Measurements from ENCODE around the gene HPS5. TPM values are rescaled to one million over a fixed set of nuclear protein-coding genes. Genes with fewer than 3 reads are reported as not detected.

The HPS5 gene
- total and polyA plus RNA-seq, 8 donors, result 5.2 to 61.3 (median 7.1) TPM

- H3K27me3 ChIP-seq, result no peaks in the 10 kb centered on the region
- H3K9me3 ChIP-seq, result no peaks in the 10 kb centered on the region
- H3K27ac ChIP-seq, result peak overlapping the region in 1 of 5 donors; percentile 45
- DNase-seq, result no peak
- H3K36me3 ChIP-seq, result peaks cover 22 to 59% (median 57%) of the 10 kb centered on the region in 4 donors
- peaks cover 5 to 26% (median 13%) of the 10 kb centered on the region in 4 donors for H3K4me1 ChIP-seq
- H3K4me3 ChIP-seq, result no peak overlapping the region
- intact Hi-C loops (cut with DNase I; ENCODE audit: low total_unique reads), result no loop called here
- no peak for TF ChIP-seq CTCF (IDR thresholded peaks at IDR 0.05)
- no peak for TF ChIP-seq POLR2AphosphoS5 (IDR thresholded peaks at IDR 0.05)
- no peak for TF ChIP-seq EP300 (IDR thresholded peaks at IDR 0.05)
- no peak for TF ChIP-seq POLR2A (IDR thresholded peaks at IDR 0.05)
- 70 to 83% (median 73%) methylated on average over 6 of the region's 6 CpGs for WGBS, 5 donors
Measured at GRCh38 chr11:18310800-18311340, 11.1 kb downstream of the HPS5 start.

- DNase-seq, result no peak
- Histone ChIP-seq H3K4me1 (peaks cover 5 to 26% (median 13%) of the 10 kb centered on the region in 4 donors), H3K4me3 (no peak overlapping the region), H3K9me3 (no peaks in the 10 kb centered on the region), H3K36me3 (peaks cover 22 to 71% (median 67%) of the 10 kb centered on the region in 4 donors), H3K27me3 (no peaks in the 10 kb centered on the region), H3K27ac (no peak overlapping the region)
- TF ChIP-seq CTCF (IDR thresholded peaks at IDR 0.05) (no peak), POLR2A (IDR thresholded peaks at IDR 0.05) (no peak), EP300 (IDR thresholded peaks at IDR 0.05) (no peak), POLR2AphosphoS5 (IDR thresholded peaks at IDR 0.05) (no peak)
- intact Hi-C loops (cut with DNase I; ENCODE audit: low total_unique reads), result no loop called here
- WGBS, 5 donors, result 95 to 99% (median 97%) methylated on average over 5 of the region's 5 CpGs
Measured at GRCh38 chr11:18309691-18310090, 12.2 kb downstream of the HPS5 start.

- peaks cover 5 to 23% (median 12%) of the 10 kb centered on the region in 4 donors for H3K4me1 ChIP-seq
- intact Hi-C loops (cut with DNase I; ENCODE audit: low total_unique reads), result no loop called here
- peaks cover 22 to 85% (median 82%) of the 10 kb centered on the region in 4 donors for H3K36me3 ChIP-seq
- H3K9me3 ChIP-seq, result no peaks in the 10 kb centered on the region
- no peak for DNase-seq
- WGBS, 5 donors, result 85 to 95% (median 93%) methylated on average over 2 of the region's 2 CpGs
- TF ChIP-seq POLR2AphosphoS5 (IDR thresholded peaks at IDR 0.05), result no peak
- no peak for TF ChIP-seq CTCF (IDR thresholded peaks at IDR 0.05)
- no peak for TF ChIP-seq POLR2A (IDR thresholded peaks at IDR 0.05)
- no peak for TF ChIP-seq EP300 (IDR thresholded peaks at IDR 0.05)
- H3K4me3 ChIP-seq, result no peak overlapping the region
- no peak overlapping the region for H3K27ac ChIP-seq
- H3K27me3 ChIP-seq, result no peaks in the 10 kb centered on the region
Measured at GRCh38 chr11:18308242-18308641, 13.7 kb downstream of the HPS5 start.

- no peak for TF ChIP-seq POLR2A (IDR thresholded peaks at IDR 0.05)
- TF ChIP-seq EP300 (IDR thresholded peaks at IDR 0.05), result no peak
- TF ChIP-seq POLR2AphosphoS5 (IDR thresholded peaks at IDR 0.05), result no peak
- TF ChIP-seq CTCF (IDR thresholded peaks at IDR 0.05), result no peak
- H3K27me3 ChIP-seq, result no peaks in the 10 kb centered on the region
Measured at GRCh38 chr11:18307461-18308139, 14.3 kb downstream of the HPS5 start.

More at GRCh38 chr11:18307461-18308139, 14.3 kb downstream of the HPS5 start:
- H3K27ac ChIP-seq, result no peak overlapping the region
- no peak for DNase-seq
- peaks cover 4 to 17% (median 6%) of the 10 kb centered on the region in 4 donors for H3K4me1 ChIP-seq
- H3K36me3 ChIP-seq, result peaks cover 22 to 92% (median 86%) of the 10 kb centered on the region in 4 donors
- intact Hi-C loops (cut with DNase I; ENCODE audit: low total_unique reads), result no loop called here
- WGBS, 5 donors, result 31 to 64% (median 46%) methylated on average over 2 of the region's 2 CpGs
- no peak overlapping the region for H3K4me3 ChIP-seq
- no peaks in the 10 kb centered on the region for H3K9me3 ChIP-seq

All from stomach (tissue), 9 donors.